Islet precursor cell (in vitro differentiated cells): ENCODE results near the gene WBP1.
"Not testable (repeated sequence)": the region's sequence is repeated elsewhere in the genome, so short reads cannot be mapped to it uniquely, and the experiment has no call there.

Experiments used
- DNase-seq: peaks from one replicate; pipeline ENCODE4 v3.0.0-alpha.2; 2018

The WBP1 gene

DNA sequence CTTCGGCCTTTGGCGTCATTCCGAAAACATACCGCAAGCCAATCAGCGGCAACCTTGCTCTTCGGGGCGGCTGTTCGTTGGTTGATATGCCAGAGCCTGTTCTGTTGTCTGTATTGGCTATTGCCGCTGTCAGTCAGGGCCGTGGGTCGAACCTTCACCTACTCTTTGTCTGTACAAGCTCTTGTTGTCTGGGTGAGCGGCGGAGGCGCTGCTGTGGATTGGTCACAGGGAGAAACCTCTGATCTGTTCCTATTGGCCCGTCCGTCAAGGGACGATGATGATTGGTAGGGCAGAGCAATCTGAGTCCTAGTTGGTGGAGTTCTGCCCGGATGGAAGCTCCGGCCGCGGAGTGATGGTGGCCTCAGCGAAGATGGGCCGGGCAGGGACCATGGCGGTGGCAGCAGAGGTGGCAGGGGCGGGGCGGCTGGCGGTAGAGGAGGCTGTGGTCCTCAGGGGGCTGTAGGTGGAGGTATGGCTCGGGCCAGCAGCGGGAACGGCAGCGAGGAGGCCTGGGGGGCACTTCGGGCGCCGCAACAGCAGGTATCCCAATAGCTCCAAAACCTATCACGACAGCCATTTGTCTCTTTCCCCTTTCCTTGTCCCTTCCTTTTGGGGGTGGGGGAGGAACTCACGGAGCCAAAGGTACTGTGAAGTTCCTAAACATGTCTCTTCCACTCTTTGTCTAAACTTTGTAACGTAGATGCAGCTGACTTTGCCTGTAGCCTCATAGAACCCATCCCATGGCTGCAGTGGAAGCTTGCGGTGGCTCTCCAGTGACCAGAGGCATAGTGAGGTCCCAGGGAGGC, at the start of gene WBP1:
Gene WBP1 (plus strand): TSS at position 307 of the 806 bp plus-strand sequence. CDS start 165 bp downstream, at position 472.
- DNase-seq: peak; percentile 100

DNA sequence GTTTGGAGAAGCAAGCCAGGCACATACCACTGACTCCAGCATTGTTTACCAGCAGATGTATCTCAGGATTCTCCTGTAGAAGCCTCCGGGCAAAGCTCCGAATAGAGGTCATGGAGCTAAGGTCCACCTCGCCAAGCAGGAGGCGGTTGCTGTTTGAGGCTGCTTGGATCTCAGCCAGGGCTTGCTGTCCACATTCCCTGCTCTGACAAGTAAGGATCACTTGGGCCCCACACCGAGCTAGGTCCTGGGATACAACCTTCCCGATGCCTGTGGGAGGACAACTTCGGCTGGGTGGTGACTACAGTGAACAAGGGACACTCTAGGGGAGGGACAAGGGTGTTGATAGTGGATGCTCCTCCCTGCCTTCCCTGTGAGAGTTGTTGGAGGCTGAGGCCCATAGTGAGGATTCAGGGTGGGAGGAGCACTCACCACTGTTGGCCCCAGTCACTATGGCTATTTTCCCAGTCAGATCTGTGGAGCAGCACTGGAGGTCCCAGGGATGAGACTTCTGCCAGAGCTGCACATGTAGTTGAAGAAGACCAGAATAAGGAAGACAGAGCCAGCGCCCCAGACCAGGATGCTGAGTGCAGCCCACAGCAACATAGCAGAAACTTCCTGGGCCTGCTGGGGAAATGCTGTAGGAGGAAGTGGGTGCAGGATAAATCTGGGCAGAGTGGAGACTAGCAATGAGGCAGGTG, 45.1 kb upstream of the WBP1 start:
- DNase-seq: no peak

DNA sequence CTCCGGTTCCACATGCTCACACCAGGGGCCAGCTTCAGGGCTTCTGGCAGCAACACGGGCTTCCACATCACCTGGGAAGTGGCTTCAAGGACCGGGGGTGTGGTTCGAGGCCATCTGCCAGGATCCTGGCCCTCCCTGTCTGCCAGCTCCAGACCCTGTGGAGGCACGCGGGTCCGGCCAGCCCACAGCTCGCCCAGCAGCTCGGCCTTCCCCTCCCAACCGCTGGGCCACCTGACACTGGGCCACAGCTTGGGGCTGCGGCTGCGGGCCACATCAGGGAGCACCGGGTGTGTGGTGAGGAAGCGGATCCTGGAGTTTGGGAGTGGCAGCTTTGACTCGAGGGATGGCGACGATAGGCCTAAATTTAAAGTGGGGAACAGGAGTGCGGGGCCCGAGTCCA, 43.8 kb upstream of the WBP1 start:
- no peak for DNase-seq

GRCh38 chr2:74414881-74415761, 43.1 kb upstream of the WBP1 start:
- no peak for DNase-seq

DNA sequence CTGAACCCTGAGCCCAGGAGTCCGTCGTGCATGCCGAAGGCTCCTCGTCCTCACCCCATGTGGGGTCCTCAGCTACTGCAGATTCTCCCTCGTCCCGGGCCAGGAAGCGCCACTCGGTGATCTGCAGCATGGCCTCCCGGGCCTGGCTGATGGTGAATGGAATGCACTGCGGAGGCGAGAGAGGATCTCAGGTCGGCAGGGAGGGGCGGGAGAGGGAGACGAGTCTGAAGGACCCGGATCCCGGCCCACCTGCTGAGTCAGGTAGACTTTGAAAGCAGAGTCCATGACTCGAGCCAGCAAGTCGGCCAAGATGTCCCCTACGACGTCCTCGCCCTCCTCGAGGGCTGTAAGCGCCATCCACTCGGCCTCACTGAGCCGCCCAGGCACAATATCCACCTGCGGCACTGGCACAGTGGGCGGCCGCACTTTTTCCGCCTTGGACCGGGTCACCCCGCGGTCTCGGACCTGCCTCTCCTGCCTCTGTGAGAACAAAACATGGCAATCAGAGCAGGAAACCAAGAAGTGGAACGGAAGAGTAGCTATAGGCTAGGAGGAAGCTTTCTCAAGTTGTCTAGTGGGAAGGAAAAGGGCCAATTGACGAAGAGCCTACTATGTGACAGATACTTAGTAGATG, 42.4 kb upstream of the WBP1 start:
- DNase-seq: peak; percentile 48

- no peak for DNase-seq
Measured at GRCh38 chr2:74416778-74417177, 41.5 kb upstream of the WBP1 start.

DNA sequence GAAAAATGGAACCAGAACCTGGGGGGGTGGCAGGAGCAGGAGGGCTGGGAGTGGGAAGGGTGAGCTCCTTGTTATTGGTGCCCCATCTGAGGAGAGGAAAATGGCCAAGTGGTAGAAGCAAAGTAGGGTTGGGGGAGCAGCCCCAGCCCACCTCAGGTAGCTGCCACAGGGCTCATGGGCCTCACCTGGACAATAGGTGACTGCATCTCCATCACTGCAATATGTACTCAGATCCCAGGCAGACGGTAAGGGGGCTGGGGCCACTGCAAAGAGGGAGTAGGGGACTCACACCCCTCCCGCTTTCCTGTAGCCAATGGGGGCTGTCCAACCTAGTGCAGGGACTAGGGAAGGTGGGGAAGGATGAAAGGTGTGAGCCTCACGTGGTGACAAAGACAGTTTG, 41.0 kb upstream of the WBP1 start:
- no peak for DNase-seq

GRCh38 chr2:74417763-74418162, 40.5 kb upstream of the WBP1 start:
- no peak for DNase-seq

GRCh38 chr2:74418312-74418711, 39.9 kb upstream of the WBP1 start:
- DNase-seq: no peak

- no peak for DNase-seq
Measured at GRCh38 chr2:74419345-74419744, 38.9 kb upstream of the WBP1 start.

- DNase-seq: no peak
Measured at GRCh38 chr2:74420006-74420405, 38.2 kb upstream of the WBP1 start.

DNA sequence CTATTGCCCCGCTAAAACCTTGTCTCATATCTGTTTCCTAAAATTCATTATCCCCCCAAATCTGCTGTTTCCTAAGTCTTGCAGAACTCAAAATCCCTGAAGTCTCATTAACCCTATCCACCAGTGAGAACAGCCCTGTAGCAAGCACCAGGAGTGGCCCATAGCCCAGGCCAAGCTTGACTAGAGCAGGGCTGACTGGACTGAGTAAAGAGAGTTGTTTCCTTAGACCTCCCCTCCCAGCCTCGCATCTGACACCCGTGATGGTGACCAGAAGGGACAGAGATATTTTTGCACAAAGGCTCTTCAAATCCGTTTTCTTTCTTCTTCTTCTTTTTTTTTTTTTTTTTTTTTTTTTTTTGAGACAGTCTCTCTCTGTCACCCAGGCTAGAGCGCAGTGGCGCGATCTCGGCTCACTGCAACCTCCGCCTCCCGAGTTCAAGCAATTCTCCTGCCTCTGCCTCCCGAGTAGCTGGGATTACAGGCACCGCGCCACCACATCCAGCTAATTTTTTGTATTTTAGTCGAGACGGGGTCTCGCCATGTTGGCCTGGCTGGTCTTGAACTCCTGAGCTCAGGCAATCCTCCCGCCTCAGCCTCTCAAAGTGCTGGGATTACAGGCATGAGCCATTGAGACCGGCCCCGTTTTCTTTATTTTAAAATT, 37.7 kb upstream of the WBP1 start:
- not testable (repeated sequence) for DNase-seq

DNA sequence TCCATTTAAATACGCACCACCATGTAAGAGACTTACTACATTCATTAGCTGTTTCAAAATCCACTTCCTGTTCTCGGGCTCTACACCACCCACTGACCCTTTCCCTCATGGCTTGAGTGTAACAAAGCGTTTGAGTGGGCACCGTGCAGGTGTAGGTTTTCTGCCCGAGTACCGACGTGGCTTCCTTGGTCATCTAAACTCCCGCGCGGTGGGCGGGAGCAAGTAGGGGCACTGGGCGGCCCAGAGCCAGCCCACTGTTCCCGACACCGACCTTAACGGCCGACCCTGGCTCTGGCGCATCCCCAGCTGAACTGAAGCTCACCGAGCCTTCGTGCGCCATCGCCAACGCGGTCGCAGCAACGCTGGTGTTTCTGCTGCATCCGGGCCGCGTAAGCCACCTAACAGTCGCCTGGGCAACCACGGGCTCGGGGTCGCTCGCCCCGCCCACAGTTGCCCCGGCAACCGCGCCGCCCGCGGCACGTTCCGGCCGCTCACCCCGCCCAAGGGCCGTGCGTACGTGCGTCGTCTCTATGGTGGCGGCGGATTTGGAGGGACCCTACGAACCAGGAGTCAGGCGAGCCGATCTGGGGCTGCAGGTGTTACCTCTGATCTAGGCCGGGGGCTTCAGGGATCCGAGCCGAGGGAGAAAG, 36.9 kb upstream of the WBP1 start, which contains the start of the genes C2orf81 and WDR54:
Gene C2orf81 (minus strand): TSS at position 399 of the 650 bp plus-strand sequence. CDS start 59 bp downstream, at position 340.
Gene WDR54 (plus strand): TSS at position 510 of the 650 bp plus-strand sequence. CDS start 424 bp downstream, outside the sequence.
- DNase-seq: peak; percentile 93

- no peak for DNase-seq
Measured at GRCh38 chr2:74423231-74424095, 34.8 kb upstream of the WBP1 start.

GRCh38 chr2:74424139-74424992, 33.9 kb upstream of the WBP1 start:
- DNase-seq: peak; percentile 70

DNA sequence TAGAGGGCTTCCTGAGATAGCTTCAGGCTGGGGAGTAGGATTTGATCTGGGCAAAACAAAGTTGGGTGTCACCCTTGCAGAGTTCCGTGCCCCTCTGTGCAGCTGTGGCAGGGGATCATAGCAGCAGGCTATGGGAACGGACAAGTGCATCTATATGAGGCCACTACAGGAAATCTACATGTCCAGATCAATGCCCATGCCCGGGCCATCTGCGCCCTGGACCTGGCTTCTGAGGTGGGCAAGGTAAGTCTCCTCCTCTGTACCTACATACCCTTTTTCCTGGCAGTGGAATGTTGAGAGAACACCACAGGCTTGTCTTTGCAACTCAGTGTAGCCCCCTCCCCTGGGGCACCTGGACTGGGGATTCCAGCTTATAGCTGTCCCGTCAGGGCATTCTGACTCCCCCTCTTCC, 33.2 kb upstream of the WBP1 start:
- no peak for DNase-seq

GRCh38 chr2:74425523-74425922, 32.7 kb upstream of the WBP1 start:
- DNase-seq: no peak

GRCh38 chr2:74426181-74426758, 32.0 kb upstream of the WBP1 start:
- DNase-seq: no peak

GRCh38 chr2:74427551-74427950, 30.7 kb upstream of the WBP1 start:
- DNase-seq: no peak
